NCI-H1930 (cell line): ENCODE measurements around the gene AOPEP.

Experiments
- DNase-seq, 2 experiments: peaks; one replicate each; lab custom pipeline; 2025; lab: John Stamatoyannopoulos, UW

Gene AOPEP

DNA sequence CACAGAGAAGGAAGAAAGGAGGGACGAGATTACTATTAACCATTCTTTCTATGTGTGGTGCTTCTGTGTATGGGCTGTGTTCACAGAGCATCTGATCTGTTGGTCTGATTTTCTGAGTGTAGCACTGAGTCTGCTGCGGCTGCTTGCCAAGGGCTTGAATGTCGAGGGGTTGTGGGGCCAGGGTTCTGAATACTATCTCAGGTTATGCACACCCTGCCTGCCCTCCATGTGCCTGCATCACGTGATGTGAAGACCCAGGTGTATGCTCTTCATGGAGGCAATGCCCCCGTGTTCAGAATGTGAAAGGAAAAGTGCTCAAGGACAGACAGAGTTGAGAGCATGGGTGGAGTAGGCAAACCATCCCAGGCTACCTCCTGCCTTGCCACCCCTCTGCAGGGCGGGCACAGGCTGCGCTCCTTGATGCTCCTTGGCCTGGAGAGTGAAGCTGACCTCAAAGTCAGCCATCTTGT, 336.1 kb downstream of the AOPEP start:
- no peak for DNase-seq

DNA sequence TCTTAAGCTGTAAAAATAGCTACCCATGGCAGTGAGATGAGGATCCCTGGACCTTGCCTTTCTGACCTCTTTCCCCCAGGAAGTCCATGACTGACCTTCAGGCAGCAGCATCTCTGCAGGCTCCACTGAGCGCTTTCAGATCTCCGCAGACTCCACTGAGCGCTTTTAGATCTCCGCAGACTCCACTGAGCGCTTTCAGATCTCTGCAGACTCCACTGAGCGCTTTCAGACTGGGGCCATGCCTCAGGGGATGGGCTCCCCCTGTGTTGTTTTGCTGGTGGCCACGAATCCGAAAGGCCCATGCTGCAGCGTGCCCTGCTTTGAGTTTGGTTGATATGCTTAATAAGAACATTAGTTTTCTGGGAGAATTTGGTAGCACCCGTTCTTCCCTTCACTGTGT, 336.8 kb downstream of the AOPEP start:
- DNase-seq, result no peak

DNA sequence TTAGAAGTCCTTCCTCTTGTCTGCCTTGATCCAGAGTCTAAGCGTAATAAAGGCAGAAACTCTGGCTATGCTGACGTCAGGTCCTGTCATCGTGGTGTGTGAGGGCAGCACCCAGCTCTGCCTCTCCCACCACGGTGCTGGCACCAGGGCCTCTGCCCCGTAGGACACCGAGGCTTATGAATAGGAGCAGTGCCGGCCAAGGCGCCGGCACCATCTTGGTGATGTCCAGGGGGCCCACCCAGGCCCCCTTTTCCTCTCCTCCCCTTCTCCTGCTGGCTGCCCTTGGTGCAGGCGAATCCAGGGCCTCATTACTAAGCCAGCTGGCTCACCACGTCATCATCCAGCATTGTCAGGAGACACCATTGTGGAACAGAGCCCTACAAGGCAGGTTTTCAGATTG, 338.7 kb downstream of the AOPEP start:
- no peak for DNase-seq

DNA sequence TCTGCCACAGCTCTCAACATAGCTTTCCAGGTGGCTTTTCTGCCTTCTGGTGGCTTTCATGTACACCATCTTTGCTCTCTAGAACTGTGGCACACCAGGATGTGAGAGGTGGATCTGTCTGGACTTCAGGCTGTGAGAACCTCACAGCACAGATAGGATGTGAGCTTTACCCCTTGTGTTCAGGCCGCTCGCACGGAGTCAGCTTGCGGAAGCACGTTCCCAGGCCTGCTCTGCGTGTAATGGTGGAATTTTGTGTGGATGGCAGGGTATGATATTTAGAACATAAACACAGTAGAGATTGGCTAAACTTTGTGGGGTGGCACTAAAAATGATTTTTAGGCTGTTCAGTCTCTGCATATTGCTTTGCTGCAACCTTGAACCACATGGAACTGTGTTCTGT, 340.6 kb downstream of the AOPEP start:
- DNase-seq, result no peak

DNA sequence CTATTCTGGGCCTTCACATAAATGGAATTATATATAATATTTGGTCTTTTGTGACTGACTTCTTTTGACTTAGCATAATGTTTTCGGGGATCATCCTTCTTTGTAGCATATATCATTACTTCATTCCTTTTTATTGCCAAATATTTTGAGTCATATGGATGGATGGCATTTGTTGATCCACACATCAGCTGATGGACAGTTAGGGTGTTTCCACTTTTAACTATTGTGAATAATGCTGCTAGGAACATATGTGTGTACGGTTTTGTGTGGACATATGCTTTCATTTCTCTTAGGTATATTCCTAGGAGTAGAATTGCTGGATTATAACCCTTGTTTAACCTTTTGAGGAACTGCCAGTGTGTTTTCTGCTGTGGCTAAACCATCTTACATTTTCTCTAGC, 341.4 kb downstream of the AOPEP start:
- no peak for DNase-seq

DNA sequence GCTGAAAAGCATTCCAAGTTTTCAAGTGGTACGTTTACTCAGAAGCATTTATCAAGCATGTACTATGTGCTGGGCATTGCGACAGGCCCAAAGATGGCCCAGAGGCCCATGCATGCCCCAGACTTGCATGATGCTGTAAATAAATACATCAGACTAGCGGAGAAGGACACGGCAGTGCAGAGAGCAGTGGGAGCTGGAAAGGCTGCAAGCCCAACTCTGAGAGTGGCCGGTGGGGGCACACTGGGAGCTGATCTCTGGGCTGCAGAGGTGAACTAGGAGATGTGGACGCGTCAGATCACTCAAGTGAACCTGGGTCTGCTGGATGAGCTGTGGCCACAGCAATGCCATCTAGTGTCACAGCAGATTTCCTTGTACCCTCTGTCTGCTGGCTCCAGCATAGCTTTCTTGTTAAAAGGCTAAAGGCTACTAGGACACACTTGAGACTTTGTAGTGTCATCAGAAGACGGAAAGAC, 344.1 kb downstream of the AOPEP start:
- DNase-seq, result no peak

DNA sequence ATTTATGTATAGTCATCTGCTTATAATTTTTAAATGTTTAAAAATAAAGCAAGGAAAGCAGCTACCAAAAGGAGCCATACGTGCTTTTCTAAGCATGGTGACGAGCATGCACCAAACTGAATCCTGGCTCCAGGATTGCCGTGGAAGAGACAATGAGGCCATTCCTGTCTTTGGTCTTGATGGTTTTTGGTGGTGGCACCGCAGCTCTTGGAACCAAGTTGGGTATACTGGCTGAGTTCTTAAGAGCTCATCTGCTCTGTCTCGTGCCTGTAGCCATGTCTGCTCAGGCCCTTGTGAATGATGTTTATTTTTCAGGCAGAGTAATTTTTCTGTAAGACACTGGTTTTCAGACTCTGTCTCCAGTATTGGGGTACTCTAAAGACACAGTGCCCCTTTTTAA, 345.0 kb downstream of the AOPEP start:
- no peak for DNase-seq

DNA sequence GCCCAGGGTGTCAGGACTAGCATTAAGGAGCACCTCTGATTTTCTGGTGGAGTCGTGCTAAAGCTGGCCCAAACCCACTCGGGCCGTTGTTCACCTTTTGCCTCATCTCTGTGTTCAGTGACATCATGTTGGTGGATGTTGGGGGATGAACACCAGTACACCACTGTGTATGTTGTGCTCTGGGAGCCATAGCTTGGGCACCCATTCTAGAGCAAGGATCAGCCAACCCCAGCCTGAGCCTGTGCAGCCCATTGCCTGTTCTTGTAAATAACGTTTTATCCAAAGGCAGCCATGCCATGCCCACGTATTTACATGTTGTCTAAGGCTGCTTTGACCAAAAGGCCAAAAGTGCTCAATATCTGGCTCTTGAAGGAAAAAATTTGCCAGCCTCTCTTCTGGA, 345.4 kb downstream of the AOPEP start:
- no peak for DNase-seq

DNA sequence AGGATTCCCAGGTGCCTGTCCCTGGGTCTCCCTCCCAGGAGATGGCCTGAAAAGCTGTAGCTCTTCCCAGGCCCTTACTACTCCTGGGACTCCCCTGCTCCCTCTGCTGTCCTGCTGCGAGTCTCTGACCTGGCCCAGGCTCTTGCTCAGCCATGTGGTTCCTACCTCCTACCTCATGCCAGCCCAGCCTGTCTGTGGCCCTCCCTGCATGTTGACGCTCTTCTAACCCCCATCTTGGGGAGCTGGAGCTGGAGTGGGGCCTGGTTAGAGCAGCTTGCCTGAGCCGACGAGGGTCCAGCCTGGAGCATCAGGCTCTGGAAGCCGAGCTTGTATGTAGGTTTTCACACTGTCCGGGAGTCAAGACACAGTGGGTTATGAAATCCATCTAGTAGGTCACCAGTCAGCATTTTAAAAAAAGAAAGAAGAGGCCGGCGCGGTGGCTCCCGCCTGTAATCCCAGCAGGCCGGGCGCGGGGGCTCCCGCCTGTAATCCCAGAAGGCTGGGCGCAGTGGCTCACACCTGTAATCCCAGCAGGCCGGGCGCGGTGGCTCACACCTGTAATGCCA, 346.6 kb downstream of the AOPEP start:
- no peak for DNase-seq

DNA sequence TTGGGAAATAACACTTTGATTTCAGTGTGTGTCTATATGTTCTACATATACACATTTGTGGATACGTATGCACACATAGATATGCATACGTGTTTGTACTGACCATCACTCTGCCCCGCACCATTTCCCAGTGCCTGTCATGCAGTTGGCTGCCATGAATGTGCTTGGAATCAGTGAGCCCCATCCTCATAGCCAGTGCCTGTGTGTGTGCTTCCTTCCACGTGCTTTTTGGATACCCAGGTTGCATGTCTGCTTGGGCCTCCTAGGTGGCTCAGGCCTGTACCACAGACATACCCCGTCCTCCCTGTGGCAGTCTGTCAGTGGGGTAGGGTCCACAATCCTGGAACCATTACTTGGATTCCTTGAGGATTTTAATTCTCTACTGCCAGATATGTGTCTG, 347.4 kb downstream of the AOPEP start:
- DNase-seq, result no peak

DNA sequence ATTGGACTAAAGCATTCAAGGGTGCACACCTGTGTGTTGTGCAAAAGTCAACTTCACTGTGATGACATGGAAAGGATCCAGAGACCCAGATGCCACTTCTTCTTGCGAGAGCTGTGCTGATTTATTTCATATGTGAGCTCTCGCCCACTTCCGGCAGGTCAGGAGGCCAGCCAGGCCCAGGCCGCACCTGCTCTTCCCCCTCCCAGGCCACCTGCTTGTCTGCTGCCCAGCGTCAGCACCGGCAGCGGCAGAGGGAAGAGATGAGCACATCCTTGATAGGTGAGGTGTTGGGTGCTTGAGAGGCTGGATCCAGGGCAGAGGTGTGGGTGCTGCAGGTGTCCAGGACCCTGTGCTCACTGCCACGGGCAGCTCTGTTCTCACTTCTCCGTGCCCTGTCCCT, 348.1 kb downstream of the AOPEP start:
- no peak for DNase-seq

DNA sequence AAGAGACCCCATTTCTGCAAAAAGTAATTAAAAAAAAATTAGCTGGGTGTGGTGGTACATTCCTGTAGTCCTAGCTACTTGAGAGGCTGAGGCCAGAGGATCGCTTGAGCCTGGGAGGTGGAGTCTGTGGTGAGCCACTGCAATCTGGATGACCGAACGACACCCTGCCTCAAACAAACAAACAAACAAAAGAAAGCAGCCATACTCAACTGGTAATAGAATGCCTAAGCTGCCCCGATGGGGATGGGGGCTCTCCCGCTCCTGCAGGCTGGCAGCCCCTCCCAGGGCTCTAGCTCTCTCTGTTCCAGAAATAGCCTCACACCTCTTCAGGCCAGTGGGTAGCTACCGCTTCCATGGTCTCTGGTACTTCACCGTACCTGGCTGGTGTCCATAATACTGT, 349.2 kb downstream of the AOPEP start:
- DNase-seq, result no peak

DNA sequence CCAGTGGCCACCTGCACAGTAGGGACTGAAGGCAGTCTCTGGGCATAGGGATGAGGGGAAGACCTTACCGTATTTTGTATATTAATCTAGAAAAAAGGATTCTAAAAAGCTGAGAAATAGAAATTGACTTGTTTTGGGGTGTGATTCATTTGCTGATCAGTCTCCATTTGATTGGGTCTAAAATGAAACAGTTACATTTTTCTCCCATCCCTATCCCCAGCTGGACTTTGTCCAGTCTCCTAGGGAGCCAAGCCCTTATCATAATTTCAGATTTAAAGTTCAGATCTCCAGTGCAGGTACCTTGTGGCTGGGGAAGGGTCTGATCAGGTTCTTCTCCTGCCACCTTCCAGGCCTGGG, 350.2 kb downstream of the AOPEP start:
- DNase-seq, result no peak

DNA sequence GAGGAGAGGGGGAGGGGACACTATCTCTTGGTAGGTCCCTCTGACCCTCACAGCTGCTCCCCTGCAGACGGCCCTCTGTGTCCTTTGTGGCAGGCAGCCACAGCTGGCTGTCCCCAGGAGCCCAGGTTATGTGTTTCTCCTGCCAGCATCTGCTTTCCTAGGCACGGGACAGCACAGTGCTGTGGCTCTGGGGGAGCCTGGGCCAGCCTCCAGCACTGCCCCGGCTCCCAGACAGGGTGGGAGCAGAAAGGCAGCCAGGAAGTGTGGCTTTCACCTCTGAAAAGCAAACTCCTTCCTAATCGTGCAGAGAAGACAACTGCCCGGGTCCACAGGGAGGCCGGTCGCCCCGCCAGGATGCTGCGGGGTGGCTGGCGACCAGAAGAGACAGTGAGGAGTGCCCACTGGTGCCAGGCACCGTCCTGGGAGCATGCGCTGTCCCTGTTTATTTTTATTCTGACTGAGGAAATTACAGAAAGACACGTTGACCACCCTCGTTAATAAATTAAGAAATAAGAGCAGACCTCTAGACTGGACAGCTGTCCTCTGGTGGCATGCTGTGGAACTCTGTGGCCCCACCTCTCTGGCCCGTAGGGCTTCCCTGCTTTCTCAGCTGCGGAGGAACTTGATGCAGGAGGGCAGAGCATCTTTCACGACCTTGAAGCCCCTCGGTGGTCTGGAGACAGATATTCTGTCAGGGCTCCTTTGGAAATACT, 350.7 kb downstream of the AOPEP start:
- no peak for DNase-seq

DNA sequence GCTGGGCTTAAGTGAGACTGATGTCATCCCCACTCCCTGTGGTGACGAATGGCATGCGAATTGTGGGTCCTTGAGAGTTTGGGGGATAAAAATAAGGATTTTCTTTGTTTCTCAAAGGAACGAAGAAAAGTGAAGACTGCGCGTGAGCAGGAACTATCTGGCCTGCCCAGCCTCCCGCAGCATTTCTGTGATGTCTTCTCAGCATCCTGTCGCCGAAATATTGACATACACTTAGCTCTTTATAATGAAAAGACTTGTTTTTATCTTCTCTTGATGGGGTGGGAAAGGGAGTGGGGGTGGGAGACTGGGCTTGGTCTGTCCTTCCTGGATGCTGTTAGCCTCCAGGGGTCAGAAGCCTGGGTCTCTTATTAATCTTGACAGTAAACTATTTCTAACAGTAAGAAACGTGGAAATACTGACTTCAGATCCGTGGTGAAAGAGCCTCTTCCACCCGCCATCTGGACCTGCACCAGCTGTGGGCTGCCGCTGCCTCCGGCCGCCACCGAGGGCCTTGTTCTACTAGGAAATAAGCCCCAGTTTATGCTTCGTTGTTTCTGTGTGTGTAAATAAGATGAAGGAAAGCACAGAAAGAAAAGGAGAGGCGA, 351.4 kb downstream of the AOPEP start:
- DNase-seq, result no peak

DNA sequence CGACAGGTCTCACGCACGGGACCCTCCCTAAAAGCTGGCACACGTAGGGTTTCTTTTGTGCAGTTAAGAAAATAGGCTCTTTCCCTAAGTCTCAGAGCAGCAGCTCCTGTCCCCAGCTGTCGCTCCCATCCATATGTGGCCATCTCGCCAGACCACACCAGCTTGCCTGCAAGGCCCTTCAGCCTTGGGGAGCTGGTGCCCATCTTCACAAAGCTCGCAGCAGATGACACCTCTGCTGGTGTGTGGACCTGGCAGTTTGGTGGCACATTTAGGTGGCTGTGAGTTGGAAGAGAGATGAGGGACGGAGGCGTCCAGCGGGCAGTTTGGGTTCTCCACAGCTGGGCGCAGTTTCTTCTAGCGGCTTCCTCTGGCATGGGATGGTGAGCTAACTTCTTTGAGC, 352.0 kb downstream of the AOPEP start:
- DNase-seq, result no peak

DNA sequence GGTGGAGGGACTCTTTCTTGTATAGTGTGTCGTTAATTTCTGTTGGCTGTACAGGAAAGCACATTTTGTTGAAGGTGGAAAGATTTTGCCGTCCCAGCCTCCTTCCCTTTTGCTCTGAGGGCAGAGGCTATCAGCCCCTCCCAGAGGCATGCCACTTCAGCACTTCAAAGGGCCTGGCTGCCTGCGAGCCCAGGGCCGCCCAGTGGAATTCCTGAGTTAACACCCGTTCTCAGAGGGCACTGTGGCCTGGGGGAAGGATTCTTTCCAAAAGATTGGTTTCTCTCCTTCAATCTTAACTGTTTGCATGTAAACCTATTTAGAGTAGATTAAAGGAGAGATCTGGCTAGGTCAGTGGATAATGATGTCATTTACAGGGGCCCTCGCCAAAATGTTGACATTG, 352.4 kb downstream of the AOPEP start:
- no peak for DNase-seq

DNA sequence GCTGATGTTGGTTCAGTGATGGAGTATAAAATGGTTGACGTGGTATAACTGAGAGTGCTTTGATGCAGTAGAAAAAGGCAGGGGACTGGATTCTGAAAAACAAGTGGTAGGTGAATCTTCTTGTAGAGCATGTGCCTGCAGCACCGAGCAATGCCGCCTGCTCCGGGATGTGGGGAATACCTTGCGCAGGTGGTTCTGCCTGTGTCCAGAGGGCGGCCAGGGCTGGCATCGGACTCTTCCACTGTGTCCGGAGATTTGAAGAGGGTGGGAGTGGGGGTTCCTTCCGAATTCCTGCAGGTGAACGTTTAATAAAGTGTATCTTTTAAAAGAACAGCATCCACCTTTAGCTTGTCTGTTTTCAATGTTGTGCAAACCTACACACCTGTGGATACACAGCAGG, 353.0 kb downstream of the AOPEP start:
- DNase-seq, result no peak

DNA sequence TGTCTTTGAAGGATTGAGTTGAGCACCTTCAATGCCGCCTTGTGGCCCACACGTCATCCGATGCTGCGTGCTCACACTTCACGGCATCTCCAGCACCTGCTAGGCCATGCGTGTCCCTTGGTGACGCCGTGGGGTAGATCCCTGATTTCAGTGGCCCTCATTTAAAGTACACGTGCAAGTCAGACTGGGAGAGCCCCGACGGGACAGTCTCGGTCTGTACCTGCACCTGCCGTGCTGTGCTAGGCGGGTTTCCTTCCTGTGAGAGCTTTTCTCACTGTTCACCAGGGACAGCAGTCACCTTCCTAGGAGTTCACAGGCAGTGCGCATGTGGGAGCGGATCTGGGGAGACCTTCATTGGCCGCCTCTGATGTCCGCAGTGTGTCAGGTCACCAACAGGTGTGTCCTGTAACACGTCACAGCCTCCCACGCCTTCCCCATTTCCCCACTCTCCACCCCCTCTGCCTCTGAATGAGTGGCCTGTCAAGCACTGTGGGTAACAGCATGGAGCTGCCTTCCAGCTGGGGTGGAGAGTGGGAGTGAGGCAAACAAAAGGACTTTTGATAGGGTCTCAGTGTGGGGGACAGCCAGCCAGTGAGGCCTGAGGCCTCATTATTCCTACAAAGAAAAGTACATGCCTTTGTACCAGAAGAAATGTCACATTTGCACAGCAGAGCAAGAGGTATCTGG, 354.6 kb downstream of the AOPEP start:
- DNase-seq, result no peak

DNA sequence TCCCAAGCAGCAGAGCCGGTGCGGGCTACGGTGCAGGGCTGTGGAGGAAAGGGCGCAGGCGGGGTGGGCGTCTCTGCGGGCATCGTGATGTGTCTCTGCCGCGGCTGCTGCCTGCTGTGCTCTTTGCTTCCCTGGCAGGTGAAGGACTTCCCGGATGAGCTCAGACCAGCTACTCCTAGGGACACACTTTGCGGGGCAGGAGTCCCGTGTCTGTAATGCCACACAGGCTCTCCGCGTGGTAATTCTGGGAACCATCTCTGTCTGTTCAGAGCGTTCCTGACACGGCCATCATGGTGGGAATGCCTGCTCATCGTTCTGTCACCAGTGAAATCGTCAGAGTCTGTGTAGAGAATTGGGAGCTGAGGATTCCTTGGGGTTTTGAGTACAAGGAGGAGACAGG, 355.5 kb downstream of the AOPEP start:
- DNase-seq, result no peak

DNA sequence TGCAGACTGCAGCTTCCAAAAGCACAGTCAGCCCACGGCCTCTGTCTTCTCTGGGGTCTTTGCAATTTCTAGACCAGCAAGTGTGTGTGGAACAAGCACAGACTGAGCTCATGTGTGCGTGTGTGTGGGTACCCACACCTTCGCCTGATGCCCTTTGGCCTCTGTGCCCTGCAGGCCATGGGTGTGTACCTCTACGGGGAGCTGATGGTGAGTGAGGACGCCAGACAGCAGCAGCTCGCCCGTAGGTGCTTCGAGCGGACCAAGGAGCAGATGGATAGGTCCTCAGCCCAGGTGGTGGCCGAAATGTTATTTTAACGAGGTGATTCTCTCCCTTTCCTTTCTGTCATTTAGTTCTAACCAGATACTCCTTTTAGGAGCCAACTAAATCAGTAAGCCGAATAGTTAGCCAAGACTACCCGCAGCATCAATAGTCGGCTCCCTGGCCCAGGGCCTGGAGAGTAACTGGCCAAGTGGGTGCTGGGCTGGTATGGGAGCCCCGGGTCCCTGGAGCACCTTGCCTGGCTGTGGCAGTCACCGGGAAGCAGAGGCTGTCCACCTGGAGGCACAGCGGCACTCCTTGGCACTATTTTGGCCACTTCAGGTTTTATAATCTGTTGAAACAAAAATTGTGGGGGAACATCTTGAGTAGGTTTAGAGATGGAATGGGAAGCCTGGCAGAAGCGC, 356.0 kb downstream of the AOPEP start:
- no peak for DNase-seq

DNA sequence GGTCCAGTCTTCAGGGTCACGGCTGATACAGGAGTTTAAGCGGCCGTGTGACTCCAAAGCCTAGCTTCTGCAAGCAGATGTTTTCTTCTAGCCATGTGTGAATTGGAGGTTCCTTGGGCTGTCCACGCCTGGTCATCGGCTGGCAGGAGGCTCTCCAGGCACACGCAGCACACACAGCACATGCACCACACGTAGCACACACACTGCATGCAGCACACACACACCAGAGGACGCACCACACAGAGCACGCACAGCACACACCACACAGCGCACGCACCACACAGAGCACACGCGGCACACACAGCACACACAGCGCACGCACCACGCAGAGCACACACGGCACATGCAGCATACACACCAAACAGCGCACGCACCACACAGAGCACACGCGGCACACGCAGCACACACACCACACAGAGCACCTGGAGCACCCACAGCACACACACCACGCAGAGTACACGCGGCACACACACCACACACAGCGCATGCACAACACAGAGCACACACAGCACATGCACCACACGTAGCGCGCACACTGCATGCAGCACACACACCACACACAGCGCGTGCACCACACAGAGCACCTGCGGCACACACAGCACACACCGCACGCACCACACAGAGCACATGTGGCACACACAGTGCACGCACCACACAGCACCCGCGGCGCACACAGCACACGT, 356.7 kb downstream of the AOPEP start:
- DNase-seq, result no peak
